Right atrium auricular region (tissue), 2 donors: ENCODE results near the gene NCOA7. TPM values are rescaled to one million over a fixed set of nuclear protein-coding genes. Genes with fewer than 3 reads are reported as not detected.
A peak's percentile ranks its signal among the peaks of the same experiment; 100 is the strongest.

ENCODE experiments used
- DNase-seq: peaks from one replicate; pipeline ENCODE4 v3.0.0-alpha.2; 2019; ENCODE audit warnings: low spot score
- H3K27ac ChIP-seq, 2 donors: fragments of 200-600 bp; sonication (generic); 1 replicate in 1 of 2; 2 replicates in 1 of 2; pipeline ENCODE4 v1.5.1; 2016 to 2019
- H3K27me3 ChIP-seq, 2 donors: fragments of 200-600 bp; sonication (generic); one replicate each; pipeline versions ENCODE4 v1.5.1 to v1.6.0; 2017 to 2019
- H3K36me3 ChIP-seq: fragments of 200-600 bp; sonication (generic); one replicate; pipeline ENCODE4 v1.5.1; 2016
- H3K4me1 ChIP-seq, 2 donors: fragments of 200-600 bp; sonication (generic); one replicate each; pipeline versions ENCODE4 v1.5.1 to v1.6.0; 2017 to 2019
- H3K4me3 ChIP-seq, 2 donors: fragments of 200-600 bp; sonication (generic); 1 replicate in 1 of 2; 2 replicates in 1 of 2; pipeline ENCODE4 v1.5.1; 2017 to 2019; ENCODE audit warnings: mild to moderate bottlenecking in 1 of 2, moderate library complexity in 1 of 2
- H3K9me3 ChIP-seq, 2 donors: fragments of 200-600 bp; sonication (generic); one replicate each; pipeline ENCODE4 v1.5.1; 2019
- total RNA-seq, 2 donors: library from RNA; depleted of rRNA; stranded (reverse); fragments of >200 nt; gene quantifications; one replicate each; pipeline ENCODE4 v1.1.0, GENCODE V29; 2016
- TF ChIP-seq, protein P1 (sequence below), 2 donors: fragments of 200-600 bp; sonication (generic); IDR thresholded peaks; one replicate each; pipeline ENCODE4 v1.5.1; 2019; ENCODE audit warnings: antibody characterized with exemption in 2 of 2

The NCOA7 gene
- total RNA-seq, 2 donors from 2014 or later: 12.2 to 12.7 TPM

DNA sequence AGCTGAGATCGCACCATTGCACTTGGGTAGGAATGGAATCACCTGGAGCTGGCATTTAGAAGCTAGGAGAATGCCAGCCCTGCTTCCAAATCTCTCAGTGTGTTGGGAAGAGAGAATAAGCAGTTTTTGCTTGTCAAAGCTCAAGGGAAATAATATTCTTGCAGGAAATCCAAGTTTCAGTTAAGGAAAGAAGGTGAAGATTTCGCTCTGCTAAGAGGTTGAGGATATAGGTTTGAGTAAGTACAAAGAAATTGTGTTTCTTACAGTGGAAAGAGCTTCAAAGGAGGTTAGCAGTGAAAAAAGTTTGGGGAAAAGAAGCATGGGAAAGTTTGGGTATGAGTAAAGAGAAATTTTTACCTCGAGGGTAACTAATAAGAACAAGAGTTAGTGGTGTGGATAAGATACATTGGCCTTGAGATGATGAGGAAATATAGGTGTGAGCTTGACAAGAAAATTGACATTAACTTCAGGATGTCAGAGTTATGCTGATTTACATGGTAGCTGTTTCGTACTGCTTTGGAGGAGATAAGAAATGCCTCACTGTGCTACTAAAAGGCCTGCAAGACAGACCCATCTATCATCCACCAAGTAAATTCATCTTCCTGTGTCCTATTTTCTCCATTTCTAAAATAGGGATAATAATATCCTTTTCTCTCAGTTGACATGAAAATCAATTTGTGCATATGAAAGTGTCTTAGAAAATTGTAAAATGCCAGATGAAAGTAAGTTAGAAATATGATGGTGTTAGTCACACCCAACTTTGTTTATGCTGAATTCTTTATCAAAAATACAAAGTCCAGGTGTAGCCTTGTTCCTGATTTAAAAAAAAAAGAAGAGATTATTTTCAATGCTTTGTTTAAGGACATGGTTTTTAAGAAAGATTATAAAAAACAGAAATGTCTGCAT lies 153.0 kb downstream of the NCOA7 start:
- Histone ChIP-seq H3K9me3 (no peaks in the 10 kb centered on the region), H3K4me3 (no peak overlapping the region), H3K27ac (peak overlapping the region; percentile 53 to 63), H3K4me1 (peaks cover 0 to 19% of the 10 kb centered on the region in 2 donors), H3K27me3 (no peaks in the 10 kb centered on the region), H3K36me3 (no peaks in the 10 kb centered on the region)
- DNase-seq: no peak
- TF ChIP-seq, protein P1, sequence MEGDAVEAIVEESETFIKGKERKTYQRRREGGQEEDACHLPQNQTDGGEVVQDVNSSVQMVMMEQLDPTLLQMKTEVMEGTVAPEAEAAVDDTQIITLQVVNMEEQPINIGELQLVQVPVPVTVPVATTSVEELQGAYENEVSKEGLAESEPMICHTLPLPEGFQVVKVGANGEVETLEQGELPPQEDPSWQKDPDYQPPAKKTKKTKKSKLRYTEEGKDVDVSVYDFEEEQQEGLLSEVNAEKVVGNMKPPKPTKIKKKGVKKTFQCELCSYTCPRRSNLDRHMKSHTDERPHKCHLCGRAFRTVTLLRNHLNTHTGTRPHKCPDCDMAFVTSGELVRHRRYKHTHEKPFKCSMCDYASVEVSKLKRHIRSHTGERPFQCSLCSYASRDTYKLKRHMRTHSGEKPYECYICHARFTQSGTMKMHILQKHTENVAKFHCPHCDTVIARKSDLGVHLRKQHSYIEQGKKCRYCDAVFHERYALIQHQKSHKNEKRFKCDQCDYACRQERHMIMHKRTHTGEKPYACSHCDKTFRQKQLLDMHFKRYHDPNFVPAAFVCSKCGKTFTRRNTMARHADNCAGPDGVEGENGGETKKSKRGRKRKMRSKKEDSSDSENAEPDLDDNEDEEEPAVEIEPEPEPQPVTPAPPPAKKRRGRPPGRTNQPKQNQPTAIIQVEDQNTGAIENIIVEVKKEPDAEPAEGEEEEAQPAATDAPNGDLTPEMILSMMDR (IDR thresholded peaks at IDR 0.05): no peak

DNA sequence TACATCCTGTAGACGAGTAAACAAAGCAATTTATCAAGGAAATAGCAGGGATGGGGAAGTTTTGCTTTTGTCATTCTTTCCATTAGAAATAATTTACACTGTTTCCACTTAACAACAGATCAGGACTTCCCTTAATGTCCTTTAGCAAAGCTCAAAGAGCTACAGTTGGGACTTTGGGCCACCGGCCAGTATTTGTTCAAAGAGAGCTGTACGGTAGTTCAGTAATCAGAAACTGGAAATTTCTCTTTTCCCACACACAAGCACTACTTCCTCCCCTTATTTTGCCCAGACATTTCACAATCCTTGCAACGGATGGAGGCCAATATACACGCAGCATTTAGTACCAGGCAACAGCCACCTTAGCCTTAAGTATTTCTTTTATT lies 153.7 kb downstream of the NCOA7 start:
- TF ChIP-seq, protein P1 (IDR thresholded peaks at IDR 0.05): no peak
- DNase-seq: peak; percentile 80
- peak overlapping the region; percentile 53 to 63 for H3K27ac ChIP-seq
- H3K36me3 ChIP-seq: no peaks in the 10 kb centered on the region
- H3K4me1 ChIP-seq: peaks cover 0 to 19% of the 10 kb centered on the region in 2 donors
- H3K27me3 ChIP-seq: no peaks in the 10 kb centered on the region
- no peaks in the 10 kb centered on the region for H3K9me3 ChIP-seq
- no peak overlapping the region for H3K4me3 ChIP-seq

DNA sequence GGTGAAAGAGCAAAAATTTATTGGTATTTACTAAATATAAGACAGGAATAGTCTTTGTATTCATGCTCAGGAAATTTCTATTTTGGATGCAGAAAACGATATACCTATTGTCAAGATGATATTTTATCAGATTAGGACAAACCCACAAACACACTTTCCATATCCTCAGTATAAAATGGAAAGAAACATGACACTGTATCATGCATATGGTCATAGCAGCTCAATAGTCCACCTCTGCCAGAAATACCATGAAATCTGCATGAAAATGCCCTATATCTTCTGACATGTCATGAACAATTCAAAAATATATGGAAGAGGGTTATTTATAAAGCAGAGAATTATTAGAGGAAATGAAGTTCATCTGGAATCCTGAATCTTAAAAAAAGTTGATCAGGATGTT lies 154.1 kb downstream of the NCOA7 start:
- no peak for DNase-seq
- H3K27me3 ChIP-seq: no peaks in the 10 kb centered on the region
- H3K27ac ChIP-seq: peak overlapping the region; percentile 53 to 63
- TF ChIP-seq, protein P1 (IDR thresholded peaks at IDR 0.05): no peak
- H3K4me1 ChIP-seq: peaks cover 0 to 19% of the 10 kb centered on the region in 2 donors
- no peaks in the 10 kb centered on the region for H3K36me3 ChIP-seq
- no peak overlapping the region for H3K4me3 ChIP-seq
- no peaks in the 10 kb centered on the region for H3K9me3 ChIP-seq

DNA sequence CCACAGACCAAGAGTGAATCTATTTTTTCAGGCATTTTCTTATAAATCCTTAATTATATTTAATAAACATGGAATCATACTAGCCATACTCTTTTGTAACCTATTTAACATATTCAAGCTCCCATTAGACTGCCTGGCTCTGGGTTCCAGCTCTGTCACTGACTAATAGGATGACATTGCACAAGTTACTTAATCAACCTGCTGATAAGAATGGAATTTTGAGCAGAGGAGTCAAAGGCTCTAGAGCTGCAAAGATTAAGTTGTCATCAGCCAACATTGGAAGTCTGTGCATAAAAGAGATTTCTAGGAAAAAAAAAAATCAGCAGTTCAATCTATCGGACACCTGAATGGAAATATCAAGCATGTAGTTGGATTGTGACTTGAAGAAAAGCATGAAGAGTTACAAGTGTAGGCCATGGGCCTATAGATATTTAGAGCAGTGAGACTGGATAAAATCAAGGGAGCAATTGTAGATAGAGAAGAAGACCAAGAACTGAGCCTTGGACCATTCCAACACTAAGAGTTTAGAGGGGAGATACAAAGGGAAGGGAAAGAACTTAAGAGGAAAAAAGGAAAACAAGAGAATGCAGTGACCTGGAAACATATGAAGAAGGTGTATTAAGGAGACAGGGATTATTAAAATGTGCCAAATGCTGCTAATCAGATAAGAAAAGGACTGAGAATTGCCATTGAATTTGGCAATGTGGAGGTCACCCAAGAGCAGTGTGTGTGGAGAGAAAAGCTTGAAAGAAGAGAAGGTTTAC lies 154.8 kb downstream of the NCOA7 start:
- Histone ChIP-seq H3K27ac (peak overlapping the region; percentile 53 to 63), H3K9me3 (no peaks in the 10 kb centered on the region), H3K27me3 (no peaks in the 10 kb centered on the region), H3K4me3 (no peak overlapping the region), H3K36me3 (no peaks in the 10 kb centered on the region), H3K4me1 (peaks cover 0 to 19% of the 10 kb centered on the region in 2 donors)
- DNase-seq: no peak
- TF ChIP-seq, protein P1 (IDR thresholded peaks at IDR 0.05): no peak

DNA sequence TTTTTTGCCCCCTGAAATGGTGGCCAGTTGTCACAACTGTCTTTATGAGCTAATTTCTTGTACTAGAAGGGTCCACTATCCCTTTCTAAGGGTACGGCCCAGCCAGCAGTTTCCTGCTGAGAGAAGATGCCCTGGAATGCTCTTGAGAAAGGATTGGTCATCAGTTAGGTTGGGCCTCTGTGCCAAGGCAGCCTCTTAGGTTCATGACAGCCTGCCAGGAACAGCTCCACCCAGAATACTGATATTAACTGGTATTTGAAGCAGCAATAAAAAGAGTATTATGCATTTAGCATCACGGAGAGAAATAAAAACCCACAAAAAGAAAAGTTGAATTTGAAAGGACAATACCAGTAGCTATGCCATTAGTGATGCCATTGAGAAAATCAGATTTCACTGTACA lies 156.9 kb downstream of the NCOA7 start:
- DNase-seq: no peak
- Histone ChIP-seq H3K4me3 (no peak overlapping the region), H3K27me3 (no peaks in the 10 kb centered on the region), H3K27ac (no peak overlapping the region), H3K9me3 (no peaks in the 10 kb centered on the region), H3K4me1 (peaks cover 0 to 19% of the 10 kb centered on the region in 2 donors), H3K36me3 (no peaks in the 10 kb centered on the region)
- TF ChIP-seq, protein P1 (IDR thresholded peaks at IDR 0.05): no peak
